Stimulated activated CD8-positive, alpha-beta memory T cell treated with anti-CD3 and anti-CD28 coated beads, Interleukin-4, amount 100 ng/mL, for 24 hours (primary cell): ENCODE measurements around the gene HEPHL1.

Experiments used
- DNase-seq: peaks from one replicate; pipeline ENCODE4 v3.0.0-alpha.2; 2020; ENCODE audit warnings: low read depth

The HEPHL1 gene

DNA sequence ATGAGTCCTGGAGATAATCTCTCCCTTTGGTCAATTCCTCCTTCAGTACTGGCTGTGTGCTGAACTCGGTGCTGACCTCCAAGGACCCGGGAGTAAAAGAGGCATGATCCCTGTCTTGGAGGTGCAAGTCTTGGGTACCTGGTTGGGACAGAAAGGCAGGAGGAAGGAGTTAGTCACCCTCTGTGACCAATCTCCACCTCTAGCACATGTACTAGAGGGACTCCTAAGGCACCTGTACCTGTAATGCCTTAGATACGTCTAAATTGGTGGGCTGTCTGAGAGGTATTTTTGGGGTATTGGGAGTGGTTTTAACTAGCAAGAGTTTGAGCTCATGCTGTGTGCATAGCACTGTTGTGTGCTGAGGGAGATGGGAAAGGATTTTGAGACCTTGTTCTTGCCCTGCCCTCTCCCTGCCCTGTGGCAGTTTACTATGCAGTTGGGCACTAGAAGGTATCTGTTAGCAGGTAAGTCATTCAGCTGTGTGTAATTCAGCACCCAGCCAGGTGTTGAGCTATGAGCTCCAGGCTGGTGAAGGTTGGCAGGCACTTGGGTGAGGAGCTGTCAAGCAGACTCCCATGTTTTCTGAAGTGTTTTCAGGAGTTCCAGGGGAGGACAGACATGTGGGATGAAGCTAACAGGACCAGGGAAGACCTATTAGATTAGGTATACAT lies 110.0 kb downstream of the HEPHL1 start:
- DNase-seq = no peak

DNA sequence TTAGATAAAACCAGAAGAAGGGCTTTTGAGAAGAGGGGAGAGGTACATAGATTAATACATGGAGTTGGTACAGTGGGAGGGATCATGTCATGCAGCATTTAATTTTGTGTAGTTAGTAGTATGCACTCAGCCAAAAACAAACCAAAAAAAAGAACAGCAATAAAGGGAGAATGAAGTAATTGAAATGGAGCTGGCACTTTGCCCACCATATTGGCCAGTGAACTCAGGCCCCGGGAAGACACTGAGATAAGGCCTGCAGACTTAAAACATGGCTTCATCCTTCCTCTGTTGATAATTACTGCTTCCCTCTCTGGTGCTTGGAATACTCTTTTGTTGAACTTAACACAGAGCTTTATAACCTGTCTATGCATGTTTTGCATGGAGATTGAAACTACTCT lies 110.6 kb downstream of the HEPHL1 start:
- no peak for DNase-seq

- no peak for DNase-seq
Observed at GRCh38 chr11:94132152-94132558, 111.0 kb downstream of the HEPHL1 start.

DNA sequence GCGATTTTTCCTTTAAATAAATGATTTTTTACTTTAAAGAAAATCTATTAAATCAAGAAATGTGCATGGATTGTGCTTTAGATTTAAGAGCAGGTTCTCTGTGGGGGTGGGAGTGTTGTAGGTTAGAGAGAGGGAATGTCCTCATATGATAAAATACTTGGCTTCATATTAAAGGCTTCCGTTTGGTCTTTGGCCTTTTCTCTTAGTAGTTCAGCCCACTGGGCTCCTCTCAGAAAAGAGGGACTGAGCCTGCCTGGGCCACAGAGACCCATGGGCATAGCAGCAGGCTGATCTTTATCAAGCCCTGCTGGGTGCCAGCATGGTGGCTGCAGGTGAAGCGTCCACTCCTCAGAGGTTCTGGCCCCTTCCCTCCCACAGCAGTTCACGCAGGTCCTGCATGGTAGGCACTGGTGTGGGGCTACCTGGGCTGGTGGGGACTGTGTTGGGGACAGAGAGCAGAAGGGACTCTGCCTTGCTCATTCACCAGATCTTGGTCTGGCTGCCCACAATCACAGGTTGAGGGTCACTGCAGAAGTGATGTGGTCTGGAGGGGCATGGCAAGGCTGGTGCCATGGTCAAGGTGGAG lies 111.8 kb downstream of the HEPHL1 start:
- DNase-seq = no peak

DNA sequence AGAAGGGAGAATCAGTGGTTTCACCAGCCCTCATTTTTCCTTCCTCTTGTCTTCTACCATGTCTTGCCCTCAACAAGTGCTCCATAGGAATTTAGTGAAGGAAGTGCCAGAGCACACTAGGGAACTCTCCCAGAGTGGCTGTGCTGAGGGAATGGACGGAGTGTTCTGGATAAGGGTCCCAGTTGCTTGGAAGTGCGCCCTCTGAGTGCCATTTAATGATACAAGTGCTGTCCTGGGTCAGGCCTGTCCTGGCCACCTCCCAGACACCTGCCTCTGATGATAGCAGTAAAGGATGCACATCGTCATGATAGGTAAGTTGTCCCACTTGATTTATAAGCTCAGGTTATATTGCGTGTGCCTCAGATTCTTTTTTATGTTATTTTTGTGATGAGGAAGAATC lies 112.6 kb downstream of the HEPHL1 start:
- no peak for DNase-seq

GRCh38 chr11:94134651-94135512 lies 113.7 kb downstream of the HEPHL1 start:
- no peak for DNase-seq

DNA sequence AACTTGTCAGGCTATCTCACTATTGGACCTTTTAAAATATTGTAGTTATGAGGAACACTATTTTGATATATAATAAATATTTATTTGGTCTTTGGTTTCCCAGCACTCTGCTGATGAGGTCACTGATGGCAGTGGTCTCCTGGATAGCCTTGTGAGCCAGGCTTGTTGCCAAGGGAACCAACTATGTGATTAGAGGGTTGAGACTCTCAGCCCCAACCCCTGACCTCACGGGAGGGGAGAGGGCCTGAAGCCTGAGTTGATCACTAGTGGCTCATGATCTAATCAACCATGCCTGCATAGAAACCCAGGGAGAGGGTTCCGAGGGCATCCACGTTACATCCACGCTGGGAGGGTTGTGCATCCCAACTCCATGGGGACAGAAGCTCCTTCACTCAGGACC lies 118.3 kb downstream of the HEPHL1 start:
- DNase-seq = no peak

GRCh38 chr11:94140154-94140655 lies 119.1 kb downstream of the HEPHL1 start:
- no peak for DNase-seq

- DNase-seq = no peak
Observed at GRCh38 chr11:94141511-94142307, 120.6 kb downstream of the HEPHL1 start.

DNA sequence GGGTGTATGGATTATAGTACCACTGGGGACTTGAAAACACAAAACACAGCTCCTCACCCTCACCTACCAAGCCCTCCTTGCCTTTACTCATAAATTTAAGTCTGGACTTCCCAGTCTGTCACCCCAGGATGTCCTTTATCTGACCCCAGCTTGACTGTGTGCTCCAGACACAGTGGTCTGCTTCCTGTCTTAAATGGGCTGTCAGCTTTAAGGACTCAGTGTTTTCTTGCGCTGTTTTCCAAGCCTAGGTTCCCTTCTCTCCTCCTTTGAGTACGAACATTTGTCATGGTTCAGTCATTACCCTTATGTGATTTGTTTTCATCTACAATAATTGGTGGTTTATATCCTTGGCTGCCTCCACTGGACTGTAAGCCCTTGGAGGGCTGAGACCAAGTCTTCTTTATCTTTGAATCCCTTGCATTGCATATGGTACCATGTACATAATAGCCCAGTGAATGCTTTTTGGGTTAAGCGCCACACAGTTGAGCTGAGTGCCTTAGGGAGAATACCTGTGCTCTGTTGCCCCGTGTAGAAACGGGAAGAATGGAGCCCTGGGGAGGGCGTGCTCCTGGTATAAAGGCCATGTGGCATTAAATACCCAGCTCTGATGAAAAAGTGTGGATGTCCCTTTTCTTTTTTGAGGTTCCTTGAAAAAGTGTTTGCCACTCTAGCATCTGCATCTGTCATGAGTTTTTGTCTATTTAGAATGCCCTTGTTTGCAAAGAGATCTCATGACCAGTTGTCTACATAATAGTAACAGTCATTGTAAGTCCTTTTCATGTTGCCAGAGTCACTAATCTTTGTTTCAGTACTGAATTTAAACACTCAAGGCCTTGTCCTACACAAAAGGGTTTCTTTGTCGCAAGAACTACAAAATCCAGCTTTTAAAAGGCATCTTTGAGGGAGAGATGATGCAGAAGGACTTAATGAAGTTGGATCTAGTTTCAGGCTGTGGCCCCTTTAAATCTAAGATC lies 121.4 kb downstream of the HEPHL1 start:
- DNase-seq = no peak

DNA sequence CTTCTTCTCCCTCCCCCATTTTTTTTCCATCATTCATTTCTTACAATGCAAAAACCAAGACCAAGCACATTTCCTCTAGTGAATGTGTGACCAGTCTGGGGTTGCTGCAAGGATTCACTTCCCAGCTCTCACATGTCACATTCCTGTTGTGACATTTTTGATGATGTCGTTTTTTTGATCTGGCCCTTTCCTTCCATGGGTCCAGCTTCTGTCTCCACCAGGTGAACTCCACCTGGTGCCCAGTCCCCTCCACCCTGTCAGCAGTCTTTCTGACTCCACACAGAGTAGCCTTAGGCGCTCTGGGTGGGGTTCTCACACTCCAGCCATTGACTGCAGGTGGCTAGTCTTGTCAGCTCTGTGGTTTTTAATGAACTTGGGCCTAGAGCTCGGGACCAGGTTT lies 123.1 kb downstream of the HEPHL1 start:
- no peak for DNase-seq

DNA sequence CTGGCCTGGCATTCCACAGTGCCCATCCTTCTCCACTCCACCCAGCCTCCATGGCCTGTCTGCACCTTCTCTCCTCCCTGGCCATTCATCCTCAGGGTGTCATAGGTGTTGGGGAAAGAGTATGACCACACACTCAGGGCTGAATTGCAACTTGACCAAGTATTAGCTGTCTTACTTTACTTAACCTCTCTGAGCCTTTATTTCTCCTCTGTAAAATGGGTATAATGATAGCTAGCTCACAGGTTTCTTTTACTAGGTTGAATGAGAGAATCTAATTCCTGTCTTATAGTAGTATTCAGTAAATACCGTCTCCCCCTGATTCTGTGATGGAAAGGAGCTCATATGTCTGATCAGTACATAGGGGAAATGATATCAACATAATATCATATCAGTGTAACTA lies 123.5 kb downstream of the HEPHL1 start:
- no peak for DNase-seq

GRCh38 chr11:94145431-94145830 lies 124.3 kb downstream of the HEPHL1 start:
- DNase-seq = no peak

- DNase-seq = no peak
Observed at GRCh38 chr11:94145916-94146315, 124.8 kb downstream of the HEPHL1 start.

GRCh38 chr11:94147433-94147845 lies 126.3 kb downstream of the HEPHL1 start:
- DNase-seq = no peak

DNA sequence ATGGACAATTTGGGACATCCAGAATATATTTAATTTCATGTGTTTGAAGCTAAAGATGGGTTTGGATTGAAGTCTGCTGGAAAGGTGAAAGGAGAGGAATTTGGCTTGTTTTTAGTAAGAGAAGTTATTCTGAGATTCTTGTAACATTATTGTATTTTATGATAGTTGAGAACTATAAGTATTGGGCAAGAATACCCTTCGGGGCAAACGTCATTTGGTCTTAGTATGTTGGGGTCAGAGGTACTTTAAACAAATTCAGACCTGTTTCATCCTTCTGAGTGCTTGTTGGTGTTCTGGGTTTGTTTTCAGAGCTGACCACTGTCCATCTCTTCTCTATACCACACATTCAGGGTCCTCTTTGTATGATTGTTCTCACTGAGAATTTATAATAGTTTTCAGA lies 127.0 kb downstream of the HEPHL1 start:
- no peak for DNase-seq

DNA sequence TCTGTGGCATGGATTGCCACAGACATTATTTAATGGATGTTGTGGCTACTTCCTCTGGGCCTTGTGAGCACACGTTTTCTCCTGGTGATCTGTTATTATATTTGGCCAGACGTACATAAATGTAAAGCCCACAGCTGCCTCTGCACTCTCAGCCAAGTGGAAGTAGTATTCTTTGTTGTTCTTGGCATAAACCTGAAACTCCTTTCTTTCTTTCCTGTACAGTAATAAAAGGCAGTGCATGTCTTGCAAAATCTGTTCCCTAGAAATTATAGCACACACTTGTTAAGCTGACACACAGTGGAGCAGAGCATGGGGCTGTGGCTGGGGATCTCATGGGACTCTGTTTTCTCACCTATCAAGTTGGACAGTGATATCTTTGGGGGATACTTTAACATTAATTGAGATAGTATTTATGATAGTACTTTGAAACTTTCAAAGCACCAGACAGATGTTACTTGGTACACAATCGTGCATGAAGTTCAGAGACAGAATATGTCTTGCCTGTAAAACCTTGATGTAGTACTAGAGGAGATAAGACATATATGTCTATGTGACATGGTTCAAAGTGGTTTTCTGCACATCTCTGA lies 128.4 kb downstream of the HEPHL1 start:
- no peak for DNase-seq

GRCh38 chr11:94150056-94150455 lies 128.9 kb downstream of the HEPHL1 start:
- no peak for DNase-seq

DNA sequence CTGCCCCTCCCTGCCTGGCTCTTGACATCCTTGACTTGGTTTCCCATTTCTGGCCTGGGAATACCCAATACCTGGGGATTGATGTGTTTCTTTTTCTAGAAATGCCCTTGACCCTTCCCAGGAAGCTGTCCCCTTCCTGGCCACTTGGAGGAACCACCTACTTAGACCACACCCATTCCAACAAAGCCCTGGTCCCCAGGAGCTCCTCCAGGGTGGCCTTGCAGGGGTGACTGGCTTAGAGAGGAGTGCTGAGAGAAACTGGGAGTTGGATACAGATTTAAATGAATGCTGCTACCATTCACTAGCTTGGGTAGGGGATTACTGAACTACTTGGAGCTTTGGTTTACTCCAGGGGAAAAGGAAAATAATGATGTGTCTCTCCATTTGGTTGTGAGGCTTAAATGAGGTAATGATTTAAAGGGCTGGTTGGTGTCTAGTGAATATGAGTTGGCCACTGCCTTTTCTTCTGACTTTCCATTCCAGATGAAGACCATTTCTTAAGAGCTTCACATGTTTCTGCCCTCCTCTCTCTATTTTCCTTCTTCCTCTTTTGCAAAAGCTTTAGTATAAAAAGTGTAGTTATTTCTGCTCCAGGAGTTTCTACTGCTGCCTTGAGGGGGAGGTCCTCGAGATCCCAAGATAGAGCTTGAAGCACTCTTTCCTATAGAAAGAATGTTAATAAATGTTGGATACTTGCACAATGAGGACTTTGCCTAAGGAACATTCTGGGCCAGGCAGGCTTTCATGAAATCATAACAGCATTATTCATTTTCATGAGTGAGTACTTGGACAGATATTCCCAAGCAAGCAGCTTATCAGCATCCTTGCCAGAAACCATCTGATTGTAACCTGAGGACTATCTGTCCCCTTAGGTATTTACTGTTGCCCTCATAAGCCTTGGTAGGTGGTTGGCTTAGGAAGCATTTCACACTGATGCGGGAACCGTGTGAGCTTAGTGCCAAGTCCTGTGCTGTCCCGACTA lies 129.8 kb downstream of the HEPHL1 start:
- DNase-seq = no peak
